ENCODE data around the gene JPT2.

DNA sequence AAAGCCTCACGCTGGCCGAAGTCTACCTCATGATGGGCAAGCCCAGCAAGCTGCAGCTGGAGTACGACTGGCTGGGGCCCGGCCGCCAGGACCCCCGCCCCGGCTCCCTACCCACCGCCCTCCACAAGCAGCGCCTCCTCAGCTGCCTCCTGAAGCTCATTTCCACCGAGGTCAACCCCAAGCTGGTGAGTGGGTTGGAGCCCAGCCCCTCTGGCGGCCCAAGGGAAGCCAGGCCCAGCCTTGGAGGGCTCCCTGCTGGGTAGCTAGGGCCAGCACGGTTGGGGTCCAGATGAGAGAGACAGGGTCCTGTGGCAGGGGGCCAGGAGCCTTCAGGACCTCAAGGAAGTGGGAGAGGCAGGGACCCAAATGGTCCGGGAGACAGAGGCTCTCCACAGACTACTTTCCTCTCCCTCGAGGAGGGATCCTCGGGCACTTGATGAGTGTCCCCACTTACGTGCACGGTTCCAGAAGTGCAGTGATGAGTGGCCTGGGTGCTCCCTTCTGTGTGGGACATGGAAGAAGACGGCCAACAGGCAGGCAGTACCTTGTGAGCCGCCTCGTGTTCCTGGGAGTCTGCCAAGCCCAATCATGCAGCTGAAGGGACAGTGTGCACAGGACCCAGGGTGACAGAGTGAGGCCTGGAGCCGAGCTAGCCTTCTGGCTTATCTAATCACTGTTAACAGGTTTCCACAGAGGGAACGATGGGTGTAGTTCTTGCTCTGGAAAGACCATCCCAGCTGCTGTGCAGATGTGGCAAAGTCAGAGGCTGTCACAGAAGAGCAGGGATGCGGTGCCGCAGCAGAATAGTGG, 21.1 kb upstream of the JPT2 start:
- TF ChIP-seq POLR2AphosphoS5 (IDR thresholded peaks at IDR 0.05; ENCODE audit: low read depth, low read length) (no peak), POLR2A (IDR thresholded peaks at IDR 0.05; ENCODE audit: low read depth, low read length) (no peak), SPI1 (IDR thresholded peaks at IDR 0.05; ENCODE audit: low read depth, low read length) (no peak), TAF1 (IDR thresholded peaks at IDR 0.05; ENCODE audit: low read depth, low read length) (no peak)
